Thymus (tissue), 11 donors: ENCODE data around the gene PCSK1N. TPM values are rescaled to one million over a fixed set of nuclear protein-coding genes. Genes with fewer than 3 reads are reported as not detected.

Source experiments
- DNase-seq, 9 donors: peaks; one replicate each; pipeline ENCODE4 v3.0.0-alpha.2; 2013; ENCODE audit warnings: low spot score in 9 of 9, low read depth in 6 of 9, missing footprints in 1 of 9
- H3K27ac ChIP-seq, 2 donors: one replicate each; pipeline ENCODE4 v1.5.1; 2013; ENCODE audit warnings: control low read depth in 1 of 2, low read depth in 1 of 2, low read length in 1 of 2, mild to moderate bottlenecking in 1 of 2, moderate library complexity in 1 of 2
- H3K27me3 ChIP-seq, 2 donors: one replicate each; pipeline ENCODE4 v1.5.1; 2013; ENCODE audit warnings: low read length in 1 of 2; ENCODE audit not compliant: control insufficient read depth in 2 of 2, insufficient read depth in 1 of 2
- H3K36me3 ChIP-seq, 2 donors: one replicate each; pipeline ENCODE4 v1.5.1; 2013; ENCODE audit warnings: low read length in 1 of 2, mild to moderate bottlenecking in 1 of 2, moderate library complexity in 1 of 2; ENCODE audit not compliant: control insufficient read depth in 2 of 2, insufficient read depth in 2 of 2
- H3K4me1 ChIP-seq, 2 donors: one replicate each; pipeline ENCODE4 v1.5.1; 2013; ENCODE audit warnings: low read length in 2 of 2; ENCODE audit not compliant: control insufficient read depth in 2 of 2, insufficient read depth in 2 of 2
- H3K4me3 ChIP-seq, 2 donors: one replicate each; pipeline ENCODE4 v1.5.1; 2013; ENCODE audit warnings: low read length in 2 of 2, control low read depth in 1 of 2, mild to moderate bottlenecking in 1 of 2
- H3K9me3 ChIP-seq, 2 donors: one replicate each; pipeline ENCODE4 v1.5.1; 2013; ENCODE audit warnings: low read length in 1 of 2, mild to moderate bottlenecking in 1 of 2; ENCODE audit not compliant: control insufficient read depth in 2 of 2, insufficient read depth in 1 of 2
- WGBS: extraction: QIAGEN DNeasy Blood & Tissue Kit; methylation state at CpG from one replicate; pipeline ENCODE4 v1.1.7; 2013; 5-methylcytosine and 5-hydroxymethylcytosine counted together
- polyA plus RNA-seq: library from polyadenylated mRNA; stranded (reverse); fragments of 200-250 nt; gene quantifications from one replicate; pipeline ENCODE4 v1.2.3, GENCODE V29; 2013
- total RNA-seq: library from RNA; stranded (reverse); fragments of 120-200 nt; gene quantifications from one replicate; pipeline ENCODE4 v1.2.4, GENCODE V29; 2013
- donor health status: healthy.

PCSK1N gene
- total and polyA plus RNA-seq, 2 donors = 0.33 to 0.55 TPM

- no peaks in the 10 kb centered on the region for H3K9me3 ChIP-seq
- 94% methylated on average over 6 of the region's 6 CpGs for WGBS
- H3K27ac ChIP-seq = no peak overlapping the region
- no peak for DNase-seq
- H3K4me3 ChIP-seq = no peak overlapping the region
- no peaks in the 10 kb centered on the region for H3K27me3 ChIP-seq
- no peaks in the 10 kb centered on the region for H3K4me1 ChIP-seq
- H3K36me3 ChIP-seq = no peaks in the 10 kb centered on the region
Observed at GRCh38 chrX:48781705-48782104, 53.7 kb downstream of the PCSK1N start.

Other genes with a start within 250 kb of the PCSK1N start
- 41.9 TPM for gene WDR13, start 238.1 kb downstream of the PCSK1N start, total RNA-seq
- 153 TPM for gene WDR13, start 238.1 kb downstream of the PCSK1N start, polyA plus RNA-seq
- gene WAS, start 151.8 kb downstream of the PCSK1N start, total RNA-seq = 34.7 TPM
- 40.1 TPM for gene WAS, start 151.8 kb downstream of the PCSK1N start, polyA plus RNA-seq
- gene SUV39H1, start 138.9 kb downstream of the PCSK1N start, total RNA-seq = 7.6 TPM
- gene SUV39H1, start 138.9 kb downstream of the PCSK1N start, polyA plus RNA-seq = 5.0 TPM
- not detected for gene GLOD5, start 73.9 kb downstream of the PCSK1N start, total RNA-seq
- 0.07 TPM for gene GLOD5, start 73.9 kb downstream of the PCSK1N start, polyA plus RNA-seq
- 0.57 TPM for gene GATA1, start 49.0 kb downstream of the PCSK1N start, total RNA-seq
- 0.14 TPM for gene GATA1, start 49.0 kb downstream of the PCSK1N start, polyA plus RNA-seq
- 46.0 TPM for gene HDAC6, start 33.5 kb downstream of the PCSK1N start, total RNA-seq
- gene HDAC6, start 33.5 kb downstream of the PCSK1N start, polyA plus RNA-seq = 109 TPM
- not detected for gene ERAS, start 9.1 kb downstream of the PCSK1N start, total RNA-seq
- gene ERAS, start 9.1 kb downstream of the PCSK1N start, polyA plus RNA-seq = 0.09 TPM
- 60.9 TPM for gene TIMM17B, start 62.2 kb upstream of the PCSK1N start, total RNA-seq
- gene TIMM17B, start 62.2 kb upstream of the PCSK1N start, polyA plus RNA-seq = 52.3 TPM
- 81.0 TPM for gene PQBP1, start 62.3 kb upstream of the PCSK1N start, total RNA-seq
- gene PQBP1, start 62.3 kb upstream of the PCSK1N start, polyA plus RNA-seq = 86.0 TPM
- 8.4 TPM for gene SLC35A2, start 76.0 kb upstream of the PCSK1N start, total RNA-seq
- 13.3 TPM for gene SLC35A2, start 76.0 kb upstream of the PCSK1N start, polyA plus RNA-seq
- gene PIM2, start 83.4 kb upstream of the PCSK1N start, total RNA-seq = 54.2 TPM
- gene PIM2, start 83.4 kb upstream of the PCSK1N start, polyA plus RNA-seq = 75.4 TPM
- gene OTUD5, start 122.0 kb upstream of the PCSK1N start, total RNA-seq = 28.8 TPM
- 62.4 TPM for gene OTUD5, start 122.0 kb upstream of the PCSK1N start, polyA plus RNA-seq
- gene KCND1, start 136.2 kb upstream of the PCSK1N start, total RNA-seq = 0.19 TPM
- gene KCND1, start 136.2 kb upstream of the PCSK1N start, polyA plus RNA-seq = 3.1 TPM
- gene GRIPAP1, start 166.7 kb upstream of the PCSK1N start, total RNA-seq = 19.5 TPM
- 37.0 TPM for gene GRIPAP1, start 166.7 kb upstream of the PCSK1N start, polyA plus RNA-seq
- gene TFE3, start 207.7 kb upstream of the PCSK1N start, total RNA-seq = 9.1 TPM
- 27.1 TPM for gene TFE3, start 207.7 kb upstream of the PCSK1N start, polyA plus RNA-seq
- gene CCDC120, start 223.4 kb upstream of the PCSK1N start, total RNA-seq = 0.71 TPM
- gene CCDC120, start 223.4 kb upstream of the PCSK1N start, polyA plus RNA-seq = 4.4 TPM
- 4.1 TPM for gene PRAF2, start 238.4 kb upstream of the PCSK1N start, total RNA-seq
- 24.6 TPM for gene PRAF2, start 238.4 kb upstream of the PCSK1N start, polyA plus RNA-seq
- gene WDR45, start 244.3 kb upstream of the PCSK1N start, total RNA-seq = 27.3 TPM
- 103 TPM for gene WDR45, start 244.3 kb upstream of the PCSK1N start, polyA plus RNA-seq